IMR-90 (cell line): ENCODE results near the gene CCDC92. TPM values are rescaled to one million over a fixed set of nuclear protein-coding genes. Genes with fewer than 3 reads are reported as not detected.

Experiments used
- ATAC-seq: fragments of 200-7000 bp; cut with Tn5 transposase; 2 replicates; pipeline ENCODE4 v1.9.1; 2020; ENCODE audit warnings: low read depth, mild to moderate bottlenecking, moderate library complexity
- BruUV-seq: library from RNA; stranded (reverse); fragments of 400-500 nt; replicated peaks from 2 replicates; lab custom pipeline; 2021; lab: Mats Ljungman, UMichigan
- CTCF ChIA-PET: fragments of 300-600 bp; formaldehyde crosslinking; extraction: SDS; loops from one replicate; lab custom pipeline; 2021; ENCODE audit warnings: antibody characterized with exemption; lab: Yijun Ruan, JAX
- POLR2A ChIA-PET: fragments of 300-600 bp; sonication (Branson Sonifier 250); formaldehyde crosslinking; loops from one replicate; lab custom pipeline; 2022; ENCODE audit warnings: antibody characterized with exemption; ENCODE audit not compliant: unreplicated experiment; lab: Charles Lee
- DNase-seq: peaks from one replicate; pipeline ENCODE4 v3.0.0; 2013
- H2AFZ ChIP-seq: replicated peaks from 2 replicates; pipeline ENCODE3; 2013; ENCODE audit warnings: low read length, mild to moderate bottlenecking; ENCODE audit not compliant: poor library complexity
- H2AK5ac ChIP-seq: 2 replicates; pipeline ENCODE4 v1.6.1; 2013; ENCODE audit warnings: low read depth, low read length, inconsistent platforms
- H2AK9ac ChIP-seq: replicated peaks from 2 replicates; pipeline ENCODE3; 2013; ENCODE audit warnings: mild to moderate bottlenecking, low read depth, low read length, moderate library complexity; ENCODE audit not compliant: poor library complexity
- H2BK120ac ChIP-seq: 2 replicates; pipeline ENCODE4 v1.6.1; 2013; ENCODE audit warnings: low read depth, low read length, inconsistent platforms
- H2BK15ac ChIP-seq: 3 replicates; pipeline ENCODE4 v1.6.1; 2013; ENCODE audit warnings: low read depth, low read length, inconsistent platforms
- H2BK20ac ChIP-seq: 2 replicates; pipeline ENCODE4 v1.6.1; 2013; ENCODE audit warnings: low read depth, mild to moderate bottlenecking, inconsistent platforms, low read length, moderate library complexity
- H2BK5ac ChIP-seq: 2 replicates; pipeline ENCODE4 v1.6.1; 2013; ENCODE audit warnings: mild to moderate bottlenecking, low read depth, low read length, inconsistent platforms; ENCODE audit not compliant: poor library complexity, severe bottlenecking
- H3K14ac ChIP-seq: replicated peaks from 2 replicates; pipeline ENCODE4 v1.6.1; 2013; ENCODE audit warnings: low read depth, low read length, inconsistent platforms
- H3K18ac ChIP-seq: 2 replicates; pipeline ENCODE4 v1.6.1; 2013; ENCODE audit warnings: low read depth, low read length, control low read depth
- H3K23ac ChIP-seq: 2 replicates; pipeline ENCODE4 v1.6.1; 2013; ENCODE audit warnings: low read depth, low read length, inconsistent platforms
- H3K27ac ChIP-seq: 2 replicates; pipeline ENCODE4 v1.5.1; 2013; ENCODE audit warnings: mild to moderate bottlenecking, control low read depth, low read length; ENCODE audit not compliant: insufficient read depth
- H3K27me3 ChIP-seq: 2 replicates; pipeline ENCODE4 v1.6.1; 2013; ENCODE audit warnings: low read length; ENCODE audit not compliant: control insufficient read depth, insufficient read depth
- H3K36me3 ChIP-seq: 2 replicates; pipeline ENCODE4 v1.6.1; 2013; ENCODE audit warnings: low read length, mixed read lengths; ENCODE audit not compliant: control insufficient read depth, insufficient read depth
- H3K4ac ChIP-seq: 2 replicates; pipeline ENCODE4 v1.6.1; 2013; ENCODE audit warnings: low read depth, low read length, inconsistent platforms
- H3K4me1 ChIP-seq: 2 replicates; pipeline ENCODE4 v1.6.1; 2013; ENCODE audit warnings: low read length, mixed read lengths; ENCODE audit not compliant: control insufficient read depth, insufficient read depth
- H3K4me2 ChIP-seq: 2 replicates; pipeline ENCODE4 v1.6.1; 2013; ENCODE audit warnings: low read depth, mild to moderate bottlenecking, control low read depth, low read length, moderate library complexity
- H3K4me3 ChIP-seq: 2 replicates; pipeline ENCODE4 v1.5.1; 2013; ENCODE audit warnings: low read depth, mild to moderate bottlenecking, control low read depth, low read length, moderate library complexity; ENCODE audit not compliant: insufficient read depth
- H3K56ac ChIP-seq: 2 replicates; pipeline ENCODE4 v1.6.1; 2013; ENCODE audit warnings: low read length, inconsistent platforms; ENCODE audit not compliant: insufficient read depth; ENCODE audit errors: extremely low read depth
- H3K79me1 ChIP-seq, 2 experiments: 2 replicates each; pipeline ENCODE4 v1.6.1; 2013; ENCODE audit warnings: low read length in 2 of 2, inconsistent platforms in 1 of 2, low read depth in 1 of 2
- H3K9ac ChIP-seq: 2 replicates; pipeline ENCODE4 v1.6.1; 2013; ENCODE audit warnings: low read depth, low read length, control low read depth
- H3K9me1 ChIP-seq: 2 replicates; pipeline ENCODE4 v1.6.1; 2013; ENCODE audit warnings: low read length, inconsistent platforms; ENCODE audit not compliant: insufficient read depth
- H3K9me3 ChIP-seq: 2 replicates; pipeline ENCODE4 v1.6.1; 2013; ENCODE audit warnings: low read length; ENCODE audit not compliant: control insufficient read depth, insufficient read depth
- H4K20me1 ChIP-seq: 2 replicates; pipeline ENCODE4 v1.6.1; 2013; ENCODE audit warnings: low read length, inconsistent platforms; ENCODE audit not compliant: insufficient read depth
- H4K5ac ChIP-seq: 2 replicates; pipeline ENCODE4 v1.6.1; 2013; ENCODE audit warnings: mild to moderate bottlenecking, low read depth, low read length, control low read depth
- H4K8ac ChIP-seq, 2 experiments: 2 replicates each; pipeline ENCODE4 v1.6.1; 2013; ENCODE audit warnings: low read depth in 2 of 2, low read length in 2 of 2, control low read depth in 1 of 2, inconsistent platforms in 1 of 2
- H4K91ac ChIP-seq: 2 replicates; pipeline ENCODE4 v1.6.1; 2013; ENCODE audit warnings: low read depth, low read length, inconsistent platforms; ENCODE audit not compliant: insufficient read depth
- CHD1 ChIP-seq: IDR thresholded peaks from 2 replicates; pipeline ENCODE4 v1.6.1; 2012; ENCODE audit warnings: low read depth, low read length, improper control_type of control experiment
- CTCF ChIP-seq: conservative IDR thresholded peaks from 2 replicates; pipeline ENCODE4 v1.5.1; 2012; ENCODE audit warnings: mild to moderate bottlenecking, low read depth, low read length, improper control_type of control experiment
- FOS ChIP-seq: fragments of 150-350 bp; IDR thresholded peaks from 2 replicates; pipeline ENCODE4 v1.6.1; 2016; ENCODE audit warnings: low read depth, low read length
- MAZ ChIP-seq: IDR thresholded peaks from 2 replicates; pipeline ENCODE4 v1.6.1; 2012; ENCODE audit warnings: low read depth, mild to moderate bottlenecking, low read length, improper control_type of control experiment, moderate library complexity, borderline replicate concordance
- MXI1 ChIP-seq: IDR thresholded peaks from 2 replicates; pipeline ENCODE4 v1.6.1; 2012; ENCODE audit warnings: low read depth, mild to moderate bottlenecking, low read length, moderate library complexity, borderline replicate concordance
- NFE2L2 ChIP-seq: fragments of 150-350 bp; IDR thresholded peaks from 2 replicates; pipeline ENCODE4 v1.6.1; 2016; ENCODE audit warnings: low read depth, mild to moderate bottlenecking, low read length
- POLR2A ChIP-seq: IDR thresholded peaks from 2 replicates; pipeline ENCODE4 v1.6.1; 2012; ENCODE audit warnings: mild to moderate bottlenecking, low read depth, low read length
- RAD21 ChIP-seq: IDR thresholded peaks from 2 replicates; pipeline ENCODE4 v1.6.1; 2012; ENCODE audit warnings: low read length, improper control_type of control experiment
- RFX5 ChIP-seq: IDR thresholded peaks from 2 replicates; pipeline ENCODE4 v1.8.0; 2012; ENCODE audit warnings: low read depth, mild to moderate bottlenecking, low read length, moderate library complexity
- SMC3 ChIP-seq: fragments of 150-350 bp; IDR thresholded peaks from 2 replicates; pipeline ENCODE4 v1.6.1; 2016; ENCODE audit warnings: low read depth, mild to moderate bottlenecking, antibody characterized with exemption, low read length, moderate library complexity
- WGBS, 2 experiments: methylation state at CpG; one replicate each; pipeline versions ENCODE4 v1.1.5 to v1.1.7; 2013; ENCODE audit warnings: missing lambda C conversion rate in 2 of 2; ENCODE audit not compliant: insufficient read length in 1 of 2; ENCODE audit errors: extremely low coverage in 2 of 2; 5-methylcytosine and 5-hydroxymethylcytosine counted together
- dilution Hi-C: fragments of 300-500 bp; cut with HindIII; formaldehyde crosslinking; loops from one replicate; pipeline ENCODE4 v1.14.3; 2018; ENCODE audit warnings: low sequenced_read_pairs; ENCODE audit not compliant: unreplicated experiment
- in situ Hi-C: fragments of 300-500 bp; cut with MboI; formaldehyde crosslinking; loops from 3 replicates; pipeline ENCODE4 v1.14.3; 2019; ENCODE audit warnings: low sequenced_read_pairs, inconsistent platforms, mixed read lengths
- intact Hi-C: fragments of 100-400 bp; cut with micrococcal nuclease; formaldehyde crosslinking; loops from 2 replicates; pipeline ENCODE4 v1.10.0; 2022
- polyA plus RNA-seq, 3 experiments: library from polyadenylated mRNA; depleted of rRNA; stranded (reverse); fragments of >200 nt; gene quantifications; 2 replicates each; pipeline ENCODE4 v1.2.3, GENCODE V29; 2012; ENCODE audit warnings: low replicate concordance in 1 of 3
- total RNA-seq: library from RNA; depleted of rRNA; stranded (reverse); fragments of >200 nt; gene quantifications from 2 replicates; pipeline ENCODE4 v1.2.3, GENCODE V29; 2012
- TF ChIP-seq, protein P1 (sequence below): fragments of 150-350 bp; IDR thresholded peaks from 2 replicates; pipeline ENCODE4 v1.6.1; 2016; ENCODE audit warnings: low read depth, mild to moderate bottlenecking, low read length, moderate library complexity, borderline replicate concordance

Gene CCDC92
- total and polyA plus RNA-seq, 2 of the 4 experiments (the other 2 are of a cell fraction) = 5.7 to 55.5 TPM

DNA sequence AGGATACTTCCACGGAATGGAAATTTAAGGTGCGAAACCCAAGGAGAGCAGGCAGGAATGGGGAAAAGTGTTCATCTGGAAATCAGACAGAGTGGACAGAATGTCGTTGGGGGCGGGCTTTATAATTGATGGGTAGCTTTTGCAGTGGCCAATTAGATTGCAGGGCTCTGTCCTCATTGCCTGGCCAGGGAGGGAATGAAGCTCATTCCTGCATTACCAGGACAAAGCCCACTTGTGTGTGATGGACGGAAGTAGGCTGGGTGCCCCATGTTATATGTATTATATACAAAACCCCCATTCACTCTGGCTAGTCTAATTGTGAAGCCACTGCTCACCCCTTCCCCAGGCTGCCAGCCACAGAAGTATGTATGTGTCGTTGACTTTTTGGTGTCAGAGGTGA is 23.9 kb upstream of the CCDC92 start:
- ATAC-seq (no peak), DNase-seq (no peak)
- Histone ChIP-seq H2BK20ac (no peak overlapping the region), H3K14ac (no peak overlapping the region), H3K27me3 (no peaks in the 10 kb centered on the region), H3K79me1 (peaks cover 43 to 81% of the 10 kb centered on the region in 2 experiments), H4K5ac (no peak overlapping the region), H4K8ac (no peak overlapping the region), H2AK9ac (no peak overlapping the region), H3K56ac (no peak overlapping the region), H2BK120ac (no peak overlapping the region), H2BK15ac (no peak overlapping the region), H3K4ac (no peak overlapping the region), H2AK5ac (no peak overlapping the region), H2BK5ac (no peak overlapping the region), H3K18ac (no peak overlapping the region), H3K4me1 (peaks cover 24% of the 10 kb centered on the region), H4K20me1 (peaks cover 16% of the 10 kb centered on the region; the same call in 1 of the 2 replicates), H3K36me3 (peaks cover 13% of the 10 kb centered on the region), H3K9me1 (peaks cover 31% of the 10 kb centered on the region), H3K4me3 (no peak overlapping the region), H3K9ac (no peak overlapping the region), H3K9me3 (no peaks in the 10 kb centered on the region), H3K27ac (no peak overlapping the region), H3K4me2 (no peak overlapping the region), H3K23ac (no peak overlapping the region), H4K91ac (no peak overlapping the region), H2AFZ (no peak overlapping the region)
- dilution Hi-C loops = no loop called here
- in situ Hi-C loops = no loop called here
- BruUV-seq = no TSS peak
- WGBS, 2 experiments = no CpG with 5 or more reads among the region's 6 CpGs
- TF ChIP-seq RFX5 = no peak
- no peak for TF ChIP-seq RAD21
- no peak for TF ChIP-seq NFE2L2
- no peak for TF ChIP-seq SMC3
- TF ChIP-seq, protein P1, sequence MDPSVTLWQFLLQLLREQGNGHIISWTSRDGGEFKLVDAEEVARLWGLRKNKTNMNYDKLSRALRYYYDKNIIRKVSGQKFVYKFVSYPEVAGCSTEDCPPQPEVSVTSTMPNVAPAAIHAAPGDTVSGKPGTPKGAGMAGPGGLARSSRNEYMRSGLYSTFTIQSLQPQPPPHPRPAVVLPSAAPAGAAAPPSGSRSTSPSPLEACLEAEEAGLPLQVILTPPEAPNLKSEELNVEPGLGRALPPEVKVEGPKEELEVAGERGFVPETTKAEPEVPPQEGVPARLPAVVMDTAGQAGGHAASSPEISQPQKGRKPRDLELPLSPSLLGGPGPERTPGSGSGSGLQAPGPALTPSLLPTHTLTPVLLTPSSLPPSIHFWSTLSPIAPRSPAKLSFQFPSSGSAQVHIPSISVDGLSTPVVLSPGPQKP = no peak
- TF ChIP-seq CHD1 = no peak
- TF ChIP-seq CTCF = no peak
- TF ChIP-seq MAZ = no peak
- TF ChIP-seq POLR2A = no peak
- TF ChIP-seq FOS = no peak
- TF ChIP-seq MXI1 = no peak
- ChIA-PET POLR2A (no interaction called here), CTCF (interaction anchor here (0.5 to 1.4 kb wide), 2 partner anchors 91 to 100 kb away, joined by 3 read pairs; no protein-coding TSS in a partner anchor)
- intact Hi-C loops = loop anchor here (5.0 kb wide), 1 partner anchor 36 kb away; no protein-coding TSS in a partner anchor
